B cell (primary cell): ENCODE measurements around the gene CENPP. TPM values are rescaled to one million over a fixed set of nuclear protein-coding genes. Genes with fewer than 3 reads are reported as not detected.

Source experiments
- ATAC-seq: fragments of 200-7000 bp; cut with Tn5 transposase; one replicate; pipeline ENCODE4 v1.10.0; 2021; ENCODE audit warnings: low read depth, mild to moderate bottlenecking, moderate number of reproducible peaks, moderate library complexity
- CTCF ChIA-PET: fragments of 350-600 bp; sonication (Branson Sonifier 250); formaldehyde crosslinking; loops from one replicate; lab custom pipeline; 2021; ENCODE audit warnings: antibody characterized with exemption, inconsistent platforms; lab: Charles Lee
- POLR2A ChIA-PET: fragments of 350-600 bp; sonication (Branson Sonifier 250); formaldehyde crosslinking; loops from one replicate; lab custom pipeline; 2021; ENCODE audit warnings: antibody characterized with exemption; lab: Charles Lee
- DNase-seq: peaks from one replicate; pipeline ENCODE4 v3.0.0; 2013
- H2AFZ ChIP-seq: 2 replicates; pipeline ENCODE4 v1.6.1; 2012; ENCODE audit warnings: mild to moderate bottlenecking, low read depth, low read length; ENCODE audit not compliant: insufficient read depth, poor library complexity, severe bottlenecking
- H3K27ac ChIP-seq, 2 donors: 1 replicate in 1 of 2; 2 replicates in 1 of 2; pipeline ENCODE4 v1.5.1; 2012 to 2013; ENCODE audit warnings: low read length in 2 of 2, mild to moderate bottlenecking in 2 of 2, moderate library complexity in 1 of 2
- H3K27me3 ChIP-seq, 4 experiments: fragments of 200-600 bp in 1 of 4; sonication (generic) in 1 of 4; replicated peaks in 1 of 4; 1 replicate in 2 of 4; 2 replicates in 2 of 4; pipeline versions ENCODE4 v1.6.1 to v1.7.0; 2013 to 2016; ENCODE audit warnings: low read length in 3 of 4, mild to moderate bottlenecking in 2 of 4, mixed read lengths in 1 of 4, moderate library complexity in 1 of 4; ENCODE audit not compliant: insufficient read depth in 4 of 4, control insufficient read depth in 3 of 4; ENCODE audit errors: control extremely low read depth in 1 of 4
- H3K36me3 ChIP-seq, 2 experiments: replicated peaks in 1 of 2; 1 replicate in 1 of 2; 2 replicates in 1 of 2; pipeline versions ENCODE4 v1.6.1 to v1.7.1; 2013; ENCODE audit warnings: low read length in 1 of 2; ENCODE audit not compliant: insufficient read depth in 2 of 2, control insufficient read depth in 1 of 2; ENCODE audit errors: control extremely low read depth in 1 of 2, extremely low read depth in 1 of 2
- H3K4me1 ChIP-seq, 2 donors: fragments of 200-600 bp in 1 of 2; sonication (generic) in 1 of 2; 1 replicate in 1 of 2; 2 replicates in 1 of 2; pipeline versions ENCODE4 v1.5.1 to v1.6.1; 2013 to 2017; ENCODE audit warnings: low read length in 2 of 2; ENCODE audit not compliant: control insufficient read depth in 2 of 2, insufficient read depth in 2 of 2
- H3K4me2 ChIP-seq: replicated peaks from 2 replicates; pipeline ENCODE3; 2012; ENCODE audit warnings: mild to moderate bottlenecking, low read depth, low read length; ENCODE audit not compliant: poor library complexity, severe bottlenecking
- H3K4me3 ChIP-seq, 5 experiments: fragments of 200-600 bp in 1 of 5; sonication (generic) in 1 of 5; 1 replicate in 3 of 5; 2 replicates in 2 of 5; pipeline versions ENCODE4 v1.5.1 to v1.7.0; 2011 to 2016; ENCODE audit warnings: low read length in 4 of 5, mild to moderate bottlenecking in 4 of 5, low read depth in 2 of 5, control low read depth in 1 of 5, moderate library complexity in 1 of 5; ENCODE audit not compliant: insufficient read depth in 1 of 5; ENCODE audit errors: control extremely low read depth in 1 of 5, extremely low read depth in 1 of 5
- H3K79me2 ChIP-seq: fragments of 200-600 bp; sonication (generic); one replicate; pipeline ENCODE4 v1.6.0; 2016; ENCODE audit warnings: low read length; ENCODE audit not compliant: control insufficient read depth, insufficient read depth
- H3K9ac ChIP-seq: fragments of 200-600 bp; sonication (generic); 2 replicates; pipeline ENCODE4 v1.6.1; 2017; ENCODE audit warnings: mild to moderate bottlenecking, low read length, moderate library complexity
- H3K9me3 ChIP-seq, 3 donors: one replicate each; pipeline versions ENCODE4 v1.6.1 to v1.7.1; 2013; ENCODE audit warnings: low read length in 2 of 3; ENCODE audit not compliant: control insufficient read depth in 2 of 3, insufficient read depth in 1 of 3; ENCODE audit errors: control extremely low read depth in 1 of 3
- H4K20me1 ChIP-seq: 2 replicates; pipeline ENCODE4 v1.6.0; 2012; ENCODE audit warnings: mild to moderate bottlenecking, low read length; ENCODE audit not compliant: insufficient read depth, control insufficient read depth, poor library complexity, severe bottlenecking
- H3K27ac Mint-ChIP-seq: one replicate; pipeline ENCODE4 v1.8.0; 2021; ENCODE audit warnings: mixed read lengths
- H3K27me3 Mint-ChIP-seq: one replicate; pipeline ENCODE4 v1.8.0; 2021; ENCODE audit warnings: mixed read lengths
- H3K4me1 Mint-ChIP-seq: one replicate; pipeline ENCODE4 v1.8.0; 2021; ENCODE audit warnings: mixed read lengths
- H3K4me3 Mint-ChIP-seq: one replicate; pipeline ENCODE4 v1.8.0; 2021; ENCODE audit warnings: mixed read lengths
- H3K9me3 Mint-ChIP-seq: one replicate; pipeline ENCODE4 v1.8.0; 2022; ENCODE audit warnings: mixed read lengths; ENCODE audit not compliant: insufficient read depth
- CTCF ChIP-seq: fragments of 200-600 bp; IDR thresholded peaks from one replicate; pipeline ENCODE4 v1.8.0; 2022; ENCODE audit warnings: antibody characterized with exemption, mild to moderate bottlenecking
- EZH2 ChIP-seq: IDR thresholded peaks from 2 replicates; pipeline ENCODE4 v1.6.1; 2012; ENCODE audit warnings: borderline replicate concordance, low read depth, mild to moderate bottlenecking, moderate library complexity, low read length; ENCODE audit not compliant: insufficient read depth, poor library complexity, severe bottlenecking
- WGBS: methylation state at CpG from one replicate; pipeline ENCODE4 v1.1.5; 2013; ENCODE audit warnings: missing lambda C conversion rate; ENCODE audit not compliant: insufficient coverage; 5-methylcytosine and 5-hydroxymethylcytosine counted together
- intact Hi-C: fragments of 100-400 bp; cut with micrococcal nuclease; formaldehyde crosslinking; loops from one replicate; pipeline ENCODE4 v1.10.0; 2022
- polyA plus RNA-seq: library from polyadenylated mRNA; depleted of rRNA; stranded (reverse); fragments of >200 nt; gene quantifications from 2 replicates; pipeline ENCODE4 v1.2.3, GENCODE V29; 2012
- total RNA-seq, 2 donors: library from RNA; stranded (reverse); fragments of 120-200 nt in 1 of 2; gene quantifications; 1 replicate in 1 of 2; 2 replicates in 1 of 2; pipeline versions ENCODE4 v1.2.3 to v1.2.4, GENCODE V29; 2013 to 2022

Gene CENPP
- total and polyA plus RNA-seq, 2 donors (not counting 1 experiment from before 2014, with no cell fraction given) = 1.4 to 6.2 TPM

GRCh38 chr9:92538541-92538940 lies 212.8 kb downstream of the CENPP start:
- Histone ChIP-seq H3K27me3 (no peaks in the 10 kb centered on the region), H2AFZ (no peak overlapping the region), H3K4me1 (no peaks in the 10 kb centered on the region), H3K27ac (no peak overlapping the region), H3K79me2 (no peaks in the 10 kb centered on the region), H3K4me3 (no peak overlapping the region), H3K9ac (no peak overlapping the region), H3K36me3 (no peaks in the 10 kb centered on the region), H4K20me1 (no peaks in the 10 kb centered on the region), H3K9me3 (peaks cover 0 to 3% (median 0%) of the 10 kb centered on the region in 3 donors), H3K4me2 (no peak overlapping the region)
- H3K9me3 Mint-ChIP-seq = peaks cover 2% of the 10 kb centered on the region
- intact Hi-C loops = no loop called here
- ChIA-PET CTCF (no interaction called here), POLR2A (no interaction called here)
- H3K4me1 Mint-ChIP-seq = peaks cover 11% of the 10 kb centered on the region
- ATAC-seq (no peak), DNase-seq (no peak)
- WGBS = 100% methylated on average over 1 of the region's 2 CpGs
- H3K27ac Mint-ChIP-seq = no peak overlapping the region
- H3K4me3 Mint-ChIP-seq = no peak overlapping the region
- TF ChIP-seq EZH2 = no peak
- no peaks in the 10 kb centered on the region for H3K27me3 Mint-ChIP-seq

GRCh38 chr9:92543972-92544371 lies 218.2 kb downstream of the CENPP start:
- ChIA-PET POLR2A (no interaction called here), CTCF (no interaction called here)
- 94% methylated on average over 5 of the region's 7 CpGs for WGBS
- Histone ChIP-seq H3K27me3 (no peaks in the 10 kb centered on the region), H2AFZ (no peak overlapping the region), H4K20me1 (no peaks in the 10 kb centered on the region), H3K9me3 (peaks cover 0 to 18% (median 0%) of the 10 kb centered on the region in 3 donors), H3K9ac (no peak overlapping the region), H3K4me3 (no peak overlapping the region), H3K36me3 (no peaks in the 10 kb centered on the region), H3K4me1 (no peaks in the 10 kb centered on the region), H3K27ac (no peak overlapping the region), H3K4me2 (no peak overlapping the region), H3K79me2 (no peaks in the 10 kb centered on the region)
- TF ChIP-seq CTCF = no peak
- no peak for TF ChIP-seq EZH2
- DNase-seq (no peak), ATAC-seq (no peak)
- Mint-ChIP-seq H3K27ac (no peak overlapping the region), H3K4me3 (no peak overlapping the region), H3K9me3 (peaks cover 2% of the 10 kb centered on the region), H3K27me3 (no peaks in the 10 kb centered on the region), H3K4me1 (no peaks in the 10 kb centered on the region)
- intact Hi-C loops = no loop called here
